Measurements from ENCODE around the gene RERE.

DNA sequence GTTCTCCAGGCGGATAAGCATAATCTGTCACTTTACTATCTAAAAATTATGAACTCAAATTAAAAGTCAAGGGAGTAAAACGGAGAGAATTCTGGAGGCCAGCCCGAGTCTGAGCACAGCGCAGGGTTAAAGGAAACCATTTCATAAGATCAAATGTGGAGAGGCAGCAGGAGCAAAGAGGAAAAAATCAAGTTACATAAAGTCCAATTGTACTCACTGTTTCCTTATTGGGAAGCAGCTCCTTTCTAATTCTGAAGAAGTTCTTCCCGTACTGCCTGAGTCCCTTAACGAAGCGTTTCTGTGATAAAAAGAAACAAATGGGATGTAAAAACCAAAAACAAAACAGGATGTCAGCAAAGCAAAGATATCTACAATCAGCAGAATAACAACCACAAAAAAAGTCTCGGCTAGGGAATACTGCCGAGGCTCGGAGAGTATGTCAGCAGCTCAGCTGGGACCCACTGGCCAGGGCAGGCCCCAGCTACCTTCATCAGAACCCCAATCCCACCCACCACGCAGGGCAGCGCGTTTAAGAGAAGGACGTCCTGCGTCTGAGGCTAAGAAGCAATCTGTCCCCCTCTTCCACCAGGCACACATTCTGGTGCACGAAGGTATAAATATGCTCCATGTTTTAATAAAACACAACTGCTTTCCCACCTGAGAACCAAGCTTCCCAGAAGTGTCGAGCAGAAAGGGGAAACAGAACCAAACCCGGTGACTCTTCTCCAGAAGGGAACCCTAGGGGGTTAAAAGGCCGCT lies 394.8 kb downstream of the RERE start:
- TF ChIP-seq, protein P1, sequence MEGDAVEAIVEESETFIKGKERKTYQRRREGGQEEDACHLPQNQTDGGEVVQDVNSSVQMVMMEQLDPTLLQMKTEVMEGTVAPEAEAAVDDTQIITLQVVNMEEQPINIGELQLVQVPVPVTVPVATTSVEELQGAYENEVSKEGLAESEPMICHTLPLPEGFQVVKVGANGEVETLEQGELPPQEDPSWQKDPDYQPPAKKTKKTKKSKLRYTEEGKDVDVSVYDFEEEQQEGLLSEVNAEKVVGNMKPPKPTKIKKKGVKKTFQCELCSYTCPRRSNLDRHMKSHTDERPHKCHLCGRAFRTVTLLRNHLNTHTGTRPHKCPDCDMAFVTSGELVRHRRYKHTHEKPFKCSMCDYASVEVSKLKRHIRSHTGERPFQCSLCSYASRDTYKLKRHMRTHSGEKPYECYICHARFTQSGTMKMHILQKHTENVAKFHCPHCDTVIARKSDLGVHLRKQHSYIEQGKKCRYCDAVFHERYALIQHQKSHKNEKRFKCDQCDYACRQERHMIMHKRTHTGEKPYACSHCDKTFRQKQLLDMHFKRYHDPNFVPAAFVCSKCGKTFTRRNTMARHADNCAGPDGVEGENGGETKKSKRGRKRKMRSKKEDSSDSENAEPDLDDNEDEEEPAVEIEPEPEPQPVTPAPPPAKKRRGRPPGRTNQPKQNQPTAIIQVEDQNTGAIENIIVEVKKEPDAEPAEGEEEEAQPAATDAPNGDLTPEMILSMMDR (IDR thresholded peaks at IDR 0.05) = no peak
- TF ChIP-seq POLR2A (IDR thresholded peaks at IDR 0.05) = peak in 2 of 3 donors; percentile 25 to 40

Data from body of pancreas (tissue), 4 donors.